ENCODE data around the gene SYN1.
A peak's percentile ranks its signal among the peaks of the same experiment; 100 is the strongest.

SYN1 gene

DNA sequence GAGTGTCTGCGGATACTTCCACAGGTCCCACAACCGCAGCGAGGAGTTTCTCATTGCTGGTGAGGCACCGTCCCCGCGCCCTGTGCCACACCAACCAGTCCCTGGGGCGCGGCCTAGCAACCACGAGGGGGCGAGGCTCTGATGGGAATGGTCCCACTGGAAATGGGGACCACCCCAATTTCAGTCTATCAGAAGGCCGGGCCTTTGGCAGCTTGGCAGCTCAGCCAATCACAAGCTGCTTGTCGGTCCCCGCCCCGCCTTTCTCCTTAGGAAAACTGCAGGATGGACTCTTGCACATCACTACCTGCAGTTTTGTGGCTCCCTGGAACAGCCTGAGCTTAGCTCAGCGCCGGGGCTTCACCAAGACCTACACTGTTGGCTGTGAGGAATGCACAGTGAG lies 34.4 kb downstream of the SYN1 start:
- Histone ChIP-seq H3K4me2 (ENCODE audit: low read length) (no peak overlapping the region), H3K27ac (ENCODE audit: low read length) (no peak overlapping the region), H3K36me3 (replicated peaks; ENCODE audit: low read depth, low read length) (no peaks in the 10 kb centered on the region), H4K20me1 (ENCODE audit: insufficient read depth, low read length) (no peaks in the 10 kb centered on the region), H3K4me3 (ENCODE audit: low read length) (no peak overlapping the region), H2AFZ (ENCODE audit: low read depth, low read length) (no peak overlapping the region), H3K27me3 (ENCODE audit: low read depth, low read length) (no peaks in the 10 kb centered on the region), H3K4me1 (ENCODE audit: low read length) (peaks cover 8% of the 10 kb centered on the region), H3K9me3 (ENCODE audit: insufficient read depth, low read length) (no peaks in the 10 kb centered on the region), H3K9ac (ENCODE audit: low read length) (no peak overlapping the region), H3K79me2 (ENCODE audit: low read length) (no peaks in the 10 kb centered on the region)
- TF ChIP-seq, protein P1, sequence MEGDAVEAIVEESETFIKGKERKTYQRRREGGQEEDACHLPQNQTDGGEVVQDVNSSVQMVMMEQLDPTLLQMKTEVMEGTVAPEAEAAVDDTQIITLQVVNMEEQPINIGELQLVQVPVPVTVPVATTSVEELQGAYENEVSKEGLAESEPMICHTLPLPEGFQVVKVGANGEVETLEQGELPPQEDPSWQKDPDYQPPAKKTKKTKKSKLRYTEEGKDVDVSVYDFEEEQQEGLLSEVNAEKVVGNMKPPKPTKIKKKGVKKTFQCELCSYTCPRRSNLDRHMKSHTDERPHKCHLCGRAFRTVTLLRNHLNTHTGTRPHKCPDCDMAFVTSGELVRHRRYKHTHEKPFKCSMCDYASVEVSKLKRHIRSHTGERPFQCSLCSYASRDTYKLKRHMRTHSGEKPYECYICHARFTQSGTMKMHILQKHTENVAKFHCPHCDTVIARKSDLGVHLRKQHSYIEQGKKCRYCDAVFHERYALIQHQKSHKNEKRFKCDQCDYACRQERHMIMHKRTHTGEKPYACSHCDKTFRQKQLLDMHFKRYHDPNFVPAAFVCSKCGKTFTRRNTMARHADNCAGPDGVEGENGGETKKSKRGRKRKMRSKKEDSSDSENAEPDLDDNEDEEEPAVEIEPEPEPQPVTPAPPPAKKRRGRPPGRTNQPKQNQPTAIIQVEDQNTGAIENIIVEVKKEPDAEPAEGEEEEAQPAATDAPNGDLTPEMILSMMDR (IDR thresholded peaks at IDR 0.05; ENCODE audit: low read depth, low read length) = no peak
- TF ChIP-seq EZH2phosphoT487 (IDR thresholded peaks at IDR 0.05; ENCODE audit: low read depth) = no peak

DNA sequence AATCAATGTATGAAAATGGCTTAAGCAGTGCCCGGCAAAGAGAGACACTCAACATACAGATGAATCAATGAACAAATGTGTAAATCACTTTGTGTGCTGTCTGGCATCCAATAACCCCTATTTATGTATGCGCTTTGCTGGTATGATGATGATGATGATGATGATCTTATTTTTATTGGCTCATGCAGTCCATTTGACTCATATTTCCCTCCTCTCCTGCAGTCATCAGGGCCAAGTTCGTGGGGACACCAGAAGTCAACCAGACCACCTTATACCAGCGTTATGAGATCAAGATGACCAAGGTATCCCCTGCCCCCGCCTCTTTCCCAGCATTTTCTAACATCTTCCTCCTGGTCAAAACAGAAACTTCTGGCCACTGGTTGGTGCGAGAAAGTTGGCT lies 34.9 kb downstream of the SYN1 start:
- Histone ChIP-seq H2AFZ (ENCODE audit: low read depth, low read length) (no peak overlapping the region), H3K4me1 (ENCODE audit: low read length) (peaks cover 14% of the 10 kb centered on the region), H3K9ac (ENCODE audit: low read length) (no peak overlapping the region), H3K36me3 (replicated peaks; ENCODE audit: low read depth, low read length) (no peaks in the 10 kb centered on the region), H3K79me2 (ENCODE audit: low read length) (no peaks in the 10 kb centered on the region), H3K4me3 (ENCODE audit: low read length) (no peak overlapping the region), H4K20me1 (ENCODE audit: insufficient read depth, low read length) (no peaks in the 10 kb centered on the region), H3K9me3 (ENCODE audit: insufficient read depth, low read length) (no peaks in the 10 kb centered on the region), H3K27me3 (ENCODE audit: low read depth, low read length) (no peaks in the 10 kb centered on the region), H3K27ac (ENCODE audit: low read length) (no peak overlapping the region), H3K4me2 (ENCODE audit: low read length) (no peak overlapping the region)
- TF ChIP-seq EZH2phosphoT487 (IDR thresholded peaks at IDR 0.05; ENCODE audit: low read depth) = no peak
- TF ChIP-seq, protein P1 (IDR thresholded peaks at IDR 0.05; ENCODE audit: low read depth, low read length) = no peak

DNA sequence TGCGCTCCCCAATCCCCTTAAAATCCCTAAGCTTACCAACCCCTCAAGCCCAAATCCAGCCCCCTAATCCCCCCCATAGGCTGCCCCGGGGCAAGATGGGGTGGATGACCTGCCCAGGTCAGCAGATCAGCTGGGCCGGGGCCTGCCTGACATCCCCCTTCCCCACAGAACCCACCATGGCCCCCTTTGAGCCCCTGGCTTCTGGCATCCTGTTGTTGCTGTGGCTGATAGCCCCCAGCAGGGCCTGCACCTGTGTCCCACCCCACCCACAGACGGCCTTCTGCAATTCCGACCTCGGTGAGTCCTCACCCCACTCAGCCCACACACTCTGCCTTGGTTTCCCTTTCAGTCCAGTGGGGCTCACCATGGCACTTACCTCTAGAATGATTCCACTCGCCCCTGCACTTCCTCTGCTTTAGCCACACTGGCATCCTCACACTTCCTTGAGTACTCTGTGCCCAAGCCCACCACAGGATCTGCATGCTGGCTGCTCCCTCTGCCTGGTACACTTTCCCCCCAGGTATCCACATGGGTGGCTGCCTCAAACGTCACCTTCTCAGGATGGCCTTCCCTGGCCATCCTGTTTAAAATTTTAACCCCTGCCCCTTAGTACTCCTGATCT lies 36.3 kb downstream of the SYN1 start:
- H3K79me2 ChIP-seq (ENCODE audit: low read length) = no peaks in the 10 kb centered on the region
- no peak for TF ChIP-seq EZH2phosphoT487 (IDR thresholded peaks at IDR 0.05; ENCODE audit: low read depth)
- TF ChIP-seq, protein P1 (IDR thresholded peaks at IDR 0.05; ENCODE audit: low read depth, low read length) = no peak
- no peak overlapping the region for H3K4me3 ChIP-seq (ENCODE audit: low read length)
- H3K9me3 ChIP-seq (ENCODE audit: insufficient read depth, low read length) = no peaks in the 10 kb centered on the region
- no peaks in the 10 kb centered on the region for H3K36me3 ChIP-seq (replicated peaks; ENCODE audit: low read depth, low read length)
- no peak overlapping the region for H3K4me2 ChIP-seq (ENCODE audit: low read length)
- H3K27ac ChIP-seq (ENCODE audit: low read length) = no peak overlapping the region
- no peak overlapping the region for H2AFZ ChIP-seq (ENCODE audit: low read depth, low read length)
- no peaks in the 10 kb centered on the region for H4K20me1 ChIP-seq (ENCODE audit: insufficient read depth, low read length)
- no peaks in the 10 kb centered on the region for H3K27me3 ChIP-seq (ENCODE audit: low read depth, low read length)
- H3K4me1 ChIP-seq (ENCODE audit: low read length) = peaks cover 26% of the 10 kb centered on the region
- H3K9ac ChIP-seq (ENCODE audit: low read length) = no peak overlapping the region

DNA sequence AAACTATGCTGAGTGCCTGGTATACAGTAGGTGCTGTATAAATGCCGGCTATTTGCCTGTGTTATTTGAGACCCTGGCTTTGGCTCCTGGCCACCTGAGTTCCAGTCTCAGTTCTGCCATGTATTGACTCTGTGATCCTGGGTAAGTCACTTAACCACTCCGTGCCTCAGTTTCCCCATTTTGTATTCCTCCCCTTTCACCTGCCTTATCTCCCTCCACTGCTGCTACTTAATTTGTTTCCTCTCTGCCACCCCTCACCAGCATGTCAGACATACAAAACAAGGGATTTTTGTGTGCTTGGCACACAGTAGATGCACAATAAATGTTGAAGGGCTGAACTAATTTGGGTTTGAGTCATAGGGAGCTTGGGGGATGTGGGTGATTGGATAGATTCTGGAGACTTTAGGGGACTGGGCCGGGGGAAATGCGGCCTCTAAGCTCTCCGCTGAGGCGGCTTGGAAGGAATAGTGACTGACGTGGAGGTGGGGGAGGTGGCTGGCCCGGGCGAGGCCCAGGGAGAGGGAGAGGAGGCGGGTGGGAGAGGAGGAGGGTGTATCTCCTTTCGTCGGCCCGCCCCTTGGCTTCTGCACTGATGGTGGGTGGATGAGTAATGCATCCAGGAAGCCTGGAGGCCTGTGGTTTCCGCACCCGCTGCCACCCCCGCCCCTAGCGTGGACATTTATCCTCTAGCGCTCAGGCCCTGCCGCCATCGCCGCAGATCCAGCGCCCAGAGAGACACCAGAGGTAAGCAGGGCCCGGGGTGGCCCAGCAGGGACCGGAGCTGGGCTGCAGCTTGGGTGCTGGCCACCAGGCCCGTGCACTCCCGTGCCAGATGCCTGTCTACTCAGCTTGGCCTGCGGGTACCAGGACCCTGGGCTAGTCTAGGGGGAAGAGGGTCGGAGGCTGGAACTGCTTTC lies 37.7 kb downstream of the SYN1 start, which contains the start of gene TIMP1:
Gene TIMP1, plus strand, starts transcription at position 706 of the 917 bp plus-strand sequence. CDS start 980 bp downstream, outside the sequence.
- Histone ChIP-seq H4K20me1 (ENCODE audit: insufficient read depth, low read length) (no peaks in the 10 kb centered on the region), H3K4me2 (ENCODE audit: low read length) (peak within 1 kb of the TSS; percentile 69), H3K36me3 (replicated peaks; ENCODE audit: low read depth, low read length) (no peaks in the 10 kb centered on the region), H3K27ac (ENCODE audit: low read length) (no peak within 1 kb of the TSS), H2AFZ (ENCODE audit: low read depth, low read length) (peak within 1 kb of the TSS; percentile 74), H3K9ac (ENCODE audit: low read length) (peak within 1 kb of the TSS; percentile 43; the same call in 1 of the 2 replicates), H3K9me3 (ENCODE audit: insufficient read depth, low read length) (no peaks in the 10 kb centered on the region), H3K4me3 (ENCODE audit: low read length) (peak within 1 kb of the TSS; percentile 64), H3K27me3 (ENCODE audit: low read depth, low read length) (no peaks in the 10 kb centered on the region), H3K4me1 (ENCODE audit: low read length) (peaks cover 31% of the 10 kb centered on the region), H3K79me2 (ENCODE audit: low read length) (no peaks in the 10 kb centered on the region)
- no peak for TF ChIP-seq EZH2phosphoT487 (IDR thresholded peaks at IDR 0.05; ENCODE audit: low read depth)
- TF ChIP-seq, protein P1 (IDR thresholded peaks at IDR 0.05; ENCODE audit: low read depth, low read length) = no peak
